ENCODE measurements around the gene DNAAF9. TPM values are rescaled to one million over a fixed set of nuclear protein-coding genes. Genes with fewer than 3 reads are reported as not detected.

Gene DNAAF9
- total and polyA plus RNA-seq, 3 donors from 2014 or later = 22.1 to 36.8 (median 31.6) TPM

DNA sequence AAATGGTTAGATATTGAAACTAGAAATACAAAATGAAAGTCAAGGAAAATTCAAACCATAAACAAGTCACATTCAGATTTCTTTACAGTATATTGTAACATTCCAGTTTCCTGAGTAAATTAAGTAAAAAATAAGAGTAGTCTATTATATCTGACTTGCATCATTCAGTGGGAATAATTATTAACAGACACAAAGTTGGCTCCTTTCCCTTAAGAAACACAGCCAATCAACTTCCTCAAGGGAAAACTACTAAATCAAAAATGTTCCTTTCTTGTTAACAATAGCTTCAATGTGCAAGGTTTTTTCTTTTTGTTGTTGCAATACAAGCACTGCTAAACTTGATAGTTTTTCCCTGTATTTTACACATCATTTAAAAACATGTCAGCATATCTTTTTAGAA, 33.2 kb downstream of the DNAAF9 start:
- no peak overlapping the region for H3K27ac ChIP-seq
- H3K27me3 ChIP-seq = no peaks in the 10 kb centered on the region
- no peak overlapping the region for H3K4me3 ChIP-seq
- DNase-seq = no peak
- no peaks in the 10 kb centered on the region for H3K9me3 ChIP-seq
- no peaks in the 10 kb centered on the region for H3K4me1 ChIP-seq
- no peaks in the 10 kb centered on the region for H3K36me3 ChIP-seq (ENCODE audit: low read depth, missing control alignments)
- TF ChIP-seq POLR2A (IDR thresholded peaks at IDR 0.05) = no peak
- TF ChIP-seq, protein P1, sequence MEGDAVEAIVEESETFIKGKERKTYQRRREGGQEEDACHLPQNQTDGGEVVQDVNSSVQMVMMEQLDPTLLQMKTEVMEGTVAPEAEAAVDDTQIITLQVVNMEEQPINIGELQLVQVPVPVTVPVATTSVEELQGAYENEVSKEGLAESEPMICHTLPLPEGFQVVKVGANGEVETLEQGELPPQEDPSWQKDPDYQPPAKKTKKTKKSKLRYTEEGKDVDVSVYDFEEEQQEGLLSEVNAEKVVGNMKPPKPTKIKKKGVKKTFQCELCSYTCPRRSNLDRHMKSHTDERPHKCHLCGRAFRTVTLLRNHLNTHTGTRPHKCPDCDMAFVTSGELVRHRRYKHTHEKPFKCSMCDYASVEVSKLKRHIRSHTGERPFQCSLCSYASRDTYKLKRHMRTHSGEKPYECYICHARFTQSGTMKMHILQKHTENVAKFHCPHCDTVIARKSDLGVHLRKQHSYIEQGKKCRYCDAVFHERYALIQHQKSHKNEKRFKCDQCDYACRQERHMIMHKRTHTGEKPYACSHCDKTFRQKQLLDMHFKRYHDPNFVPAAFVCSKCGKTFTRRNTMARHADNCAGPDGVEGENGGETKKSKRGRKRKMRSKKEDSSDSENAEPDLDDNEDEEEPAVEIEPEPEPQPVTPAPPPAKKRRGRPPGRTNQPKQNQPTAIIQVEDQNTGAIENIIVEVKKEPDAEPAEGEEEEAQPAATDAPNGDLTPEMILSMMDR (IDR thresholded peaks at IDR 0.05) = no peak
- intact Hi-C loops (cut with DNase I; ENCODE audit: low total_unique reads) = no loop called here

DNA sequence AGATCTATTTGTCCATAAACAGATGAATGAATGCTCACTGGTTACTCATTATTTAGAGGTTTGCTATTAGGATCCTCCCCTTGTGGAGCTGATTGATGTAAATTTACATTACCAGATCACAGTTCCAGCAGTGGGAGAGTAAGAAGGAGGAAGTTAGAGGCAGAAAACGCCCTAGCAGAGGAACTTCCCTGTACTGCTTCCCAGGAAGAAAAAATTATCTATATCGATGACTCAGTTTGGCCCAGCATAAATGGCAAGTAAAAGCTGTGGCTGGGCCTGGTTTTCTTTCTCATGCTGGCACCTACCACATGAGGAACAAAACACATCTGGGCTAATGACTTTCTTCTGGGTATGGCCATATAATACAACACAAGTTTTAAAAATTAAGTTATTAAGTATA, 35.7 kb downstream of the DNAAF9 start:
- Histone ChIP-seq H3K4me3 (no peak overlapping the region), H3K27ac (no peak overlapping the region), H3K36me3 (ENCODE audit: low read depth, missing control alignments) (no peaks in the 10 kb centered on the region), H3K9me3 (no peaks in the 10 kb centered on the region), H3K27me3 (no peaks in the 10 kb centered on the region), H3K4me1 (no peaks in the 10 kb centered on the region)
- intact Hi-C loops (cut with DNase I; ENCODE audit: low total_unique reads) = no loop called here
- TF ChIP-seq POLR2A (IDR thresholded peaks at IDR 0.05) = no peak
- TF ChIP-seq, protein P1 (IDR thresholded peaks at IDR 0.05) = no peak
- WGBS, 2 donors = 78 to 90% methylated on average over 2 of the region's 2 CpGs
- DNase-seq = no peak

DNA sequence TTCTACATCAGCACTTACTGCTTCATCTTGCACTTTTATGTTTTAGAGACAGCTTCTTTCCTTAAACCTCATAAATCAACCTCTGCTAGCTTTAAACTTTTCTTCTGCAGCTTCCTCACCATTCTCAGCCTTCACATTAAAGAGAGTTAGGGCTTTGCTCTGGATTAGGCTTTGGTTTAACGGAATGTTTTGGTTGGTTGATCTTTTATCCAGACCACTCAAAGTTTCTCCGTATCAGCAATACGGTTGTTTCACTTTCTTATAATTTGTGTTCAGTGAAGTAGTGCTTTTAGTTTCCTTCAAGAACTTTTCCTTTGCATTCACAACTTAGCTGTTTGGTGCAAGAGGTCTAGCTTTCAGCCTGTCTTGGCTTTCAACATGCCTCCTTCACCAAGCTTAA, 40.4 kb downstream of the DNAAF9 start:
- Histone ChIP-seq H3K27ac (no peak overlapping the region), H3K4me3 (no peak overlapping the region), H3K4me1 (no peaks in the 10 kb centered on the region), H3K27me3 (no peaks in the 10 kb centered on the region), H3K9me3 (no peaks in the 10 kb centered on the region), H3K36me3 (ENCODE audit: low read depth, missing control alignments) (no peaks in the 10 kb centered on the region)
- intact Hi-C loops (cut with DNase I; ENCODE audit: low total_unique reads) = no loop called here
- no peak for TF ChIP-seq POLR2A (IDR thresholded peaks at IDR 0.05)
- TF ChIP-seq, protein P1 (IDR thresholded peaks at IDR 0.05) = no peak
- WGBS, 2 donors = 91 to 94% methylated on average over 3 of the region's 3 CpGs
- DNase-seq = no peak

DNA sequence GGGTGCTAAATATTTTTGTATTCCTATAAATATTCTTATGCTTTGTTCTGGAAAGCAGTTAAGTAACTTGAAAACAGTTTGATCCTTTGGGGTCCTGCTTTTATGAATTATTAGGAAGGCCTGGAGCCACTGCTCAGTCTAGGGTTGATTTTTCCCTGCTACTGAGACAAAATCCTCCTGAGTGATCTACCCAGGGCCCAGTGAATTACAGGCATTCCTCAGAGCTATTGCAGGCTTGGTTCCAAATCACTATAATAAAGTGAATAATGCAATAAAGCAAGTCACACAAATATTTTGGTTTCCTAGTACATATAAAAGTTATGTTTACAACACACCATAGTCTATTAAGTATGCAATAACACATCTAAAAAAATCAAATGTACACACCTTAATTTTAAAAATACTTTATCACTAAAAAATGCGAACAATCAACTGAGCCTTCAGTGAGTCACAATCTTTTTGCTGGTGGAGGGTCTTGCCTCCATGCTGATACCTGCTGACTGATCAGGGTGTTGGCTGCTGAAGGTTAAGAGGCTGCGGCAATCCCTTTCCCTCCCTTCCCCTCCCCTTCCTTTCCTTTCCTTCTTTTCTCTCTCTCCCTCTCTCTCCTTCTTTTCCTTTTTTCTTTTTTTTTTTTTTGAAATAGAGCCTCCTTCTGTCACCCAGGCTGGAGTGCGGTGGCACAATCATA, 43.0 kb downstream of the DNAAF9 start:
- WGBS, 2 donors = 94 to 98% methylated on average over 3 of the region's 3 CpGs
- H3K4me3 ChIP-seq = no peak overlapping the region
- no peaks in the 10 kb centered on the region for H3K36me3 ChIP-seq (ENCODE audit: low read depth, missing control alignments)
- intact Hi-C loops (cut with DNase I; ENCODE audit: low total_unique reads) = no loop called here
- TF ChIP-seq POLR2A (IDR thresholded peaks at IDR 0.05) = no peak
- TF ChIP-seq, protein P1 (IDR thresholded peaks at IDR 0.05) = no peak
- H3K9me3 ChIP-seq = no peaks in the 10 kb centered on the region
- H3K27me3 ChIP-seq = no peaks in the 10 kb centered on the region
- DNase-seq = no peak
- H3K4me1 ChIP-seq = no peaks in the 10 kb centered on the region
- no peak overlapping the region for H3K27ac ChIP-seq

DNA sequence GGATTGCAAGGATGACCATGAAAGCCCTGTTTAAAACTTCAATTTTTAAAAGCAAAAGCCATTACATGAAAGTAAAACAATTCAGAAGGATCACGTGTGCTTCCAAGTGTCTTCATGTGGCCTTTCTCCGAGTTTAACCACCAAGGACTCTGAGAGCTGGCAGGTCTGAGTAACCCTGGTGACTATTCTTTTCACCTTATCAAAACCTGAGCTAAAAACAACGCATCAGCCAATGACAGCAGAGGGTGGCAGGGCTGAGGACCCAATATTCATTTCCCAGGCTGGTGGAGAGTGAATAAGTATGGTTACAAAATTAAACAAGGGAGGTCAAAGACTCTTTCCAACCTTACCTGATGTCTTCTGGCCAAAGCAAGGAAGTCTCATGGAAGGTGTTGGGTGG, 46.7 kb downstream of the DNAAF9 start:
- Histone ChIP-seq H3K9me3 (no peaks in the 10 kb centered on the region), H3K4me1 (no peaks in the 10 kb centered on the region), H3K4me3 (no peak overlapping the region), H3K27me3 (no peaks in the 10 kb centered on the region), H3K36me3 (ENCODE audit: low read depth, missing control alignments) (no peaks in the 10 kb centered on the region), H3K27ac (no peak overlapping the region)
- TF ChIP-seq POLR2A (IDR thresholded peaks at IDR 0.05) = no peak
- TF ChIP-seq, protein P1 (IDR thresholded peaks at IDR 0.05) = no peak
- intact Hi-C loops (cut with DNase I; ENCODE audit: low total_unique reads) = no loop called here
- WGBS, 2 donors = 79 to 80% methylated on average over 3 of the region's 3 CpGs
- DNase-seq = no peak

All from testis (tissue), 3 donors.